K562 (cell line): ENCODE results near the gene GABARAPL2. TPM values are rescaled to one million over a fixed set of nuclear protein-coding genes. Genes with fewer than 3 reads are reported as not detected.

Source experiments
- ATAC-seq: fragments of 200-7000 bp; cut with Tn5 transposase; 3 replicates; pipeline ENCODE4 v1.9.1; 2020; ENCODE audit warnings: moderate library complexity
- BruUV-seq: library from RNA; stranded (reverse); fragments of 400-500 nt; replicated peaks from 2 replicates; lab custom pipeline; 2021; lab: Mats Ljungman, UMichigan
- CTCF ChIA-PET: fragments of 300-600 bp; formaldehyde crosslinking; extraction: SDS; loops from one replicate; lab custom pipeline; 2021; ENCODE audit warnings: low intra/inter-chr PET ratio; lab: Yijun Ruan, JAX
- POLR2A ChIA-PET: fragments of 300-600, 350-650 bp; sonication (Branson Sonifier 250); formaldehyde crosslinking; extraction: SDS; loops from one replicate; lab custom pipeline; 2021; ENCODE audit warnings: antibody characterized with exemption, inconsistent platforms; lab: Yijun Ruan, JAX
- DNase-seq, 4 experiments: peaks; one replicate each; pipeline versions ENCODE4 v3.0.0 to v3.0.0-alpha.2; 2011 to 2018; ENCODE audit warnings: low spot score in 3 of 4, mixed read lengths in 3 of 4; ENCODE audit errors: extremely low read depth in 1 of 4
- FAIRE-seq: peaks from 2 replicates; lab custom pipeline; 2011; peaks lifted over from hg19 to GRCh38; lab: Jason Lieb, UNC
- H2AFZ ChIP-seq: 2 replicates; pipeline ENCODE4 v1.6.0; 2011; ENCODE audit warnings: low read depth, low read length, control low read depth, inconsistent platforms
- H3K27ac ChIP-seq: fragments of 200-600 bp; 3 replicates; pipeline ENCODE4 v1.8.0; 2011; ENCODE audit warnings: low read depth, mild to moderate bottlenecking, control low read depth, inconsistent platforms, low read length, moderate library complexity, mixed read lengths; ENCODE audit errors: extremely low read depth
- H3K27me3 ChIP-seq, 2 experiments: fragments of 300-600 bp in 1 of 2; 2 replicates in 1 of 2; 3 replicates in 1 of 2; pipeline versions ENCODE4 v1.6.0 to v1.8.0; 2011; ENCODE audit warnings: inconsistent platforms in 2 of 2, low read length in 2 of 2, mild to moderate bottlenecking in 1 of 2, mixed read lengths in 1 of 2, moderate library complexity in 1 of 2; ENCODE audit not compliant: control insufficient read depth in 2 of 2, insufficient read depth in 2 of 2
- H3K36me3 ChIP-seq: fragments of 300-600 bp; 3 replicates; pipeline ENCODE4 v1.8.0; 2011; ENCODE audit warnings: mild to moderate bottlenecking, low read length, inconsistent platforms; ENCODE audit not compliant: control insufficient read depth, insufficient read depth
- H3K4me1 ChIP-seq, 2 experiments: fragments of 200-600 bp in 1 of 2; replicated peaks in 1 of 2; 2 replicates in 1 of 2; 3 replicates in 1 of 2; pipeline versions ENCODE4 v1.5.1 to v1.8.0; 2011; ENCODE audit warnings: inconsistent platforms in 2 of 2, low read length in 2 of 2, mild to moderate bottlenecking in 1 of 2, mixed read lengths in 1 of 2, moderate library complexity in 1 of 2; ENCODE audit not compliant: control insufficient read depth in 2 of 2, insufficient read depth in 2 of 2
- H3K4me2 ChIP-seq: 2 replicates; pipeline ENCODE4 v1.6.1; 2011; ENCODE audit warnings: low read length, control low read depth, inconsistent platforms, mixed read lengths; ENCODE audit not compliant: insufficient read depth
- H3K4me3 ChIP-seq: fragments of 200-600 bp; sonication (generic), shearing (Covaris generic); 2 replicates; pipeline ENCODE4 v1.5.1; 2016; ENCODE audit warnings: control low read depth, inconsistent platforms
- H3K79me2 ChIP-seq: fragments of 200-600 bp; 3 replicates; pipeline ENCODE4 v1.8.0; 2011; ENCODE audit warnings: low read length, inconsistent platforms; ENCODE audit not compliant: control insufficient read depth, insufficient read depth
- H3K9ac ChIP-seq, 2 experiments: 2 replicates each; pipeline versions ENCODE4 v1.6.0 to v1.6.1; 2011; ENCODE audit warnings: low read depth in 2 of 2, low read length in 2 of 2, control low read depth in 1 of 2, inconsistent platforms in 1 of 2, mild to moderate bottlenecking in 1 of 2, mixed read lengths in 1 of 2; ENCODE audit not compliant: insufficient read depth in 1 of 2
- H3K9me1 ChIP-seq: one replicate; pipeline ENCODE4 v1.6.0; 2011; ENCODE audit warnings: inconsistent platforms, mild to moderate bottlenecking, low read length, moderate library complexity; ENCODE audit not compliant: control insufficient read depth, insufficient read depth
- H3K9me3 ChIP-seq: replicated peaks from 2 replicates; pipeline ENCODE4 v1.5.1; 2011; ENCODE audit warnings: low read depth, low read length, inconsistent platforms; ENCODE audit not compliant: control insufficient read depth, insufficient read depth
- H4K20me1 ChIP-seq: replicated peaks from 2 replicates; pipeline ENCODE4 v1.6.1; 2011; ENCODE audit warnings: low read length, inconsistent platforms, mixed read lengths; ENCODE audit not compliant: control insufficient read depth, insufficient read depth
- E4F1 ChIP-seq: fragments of 250-450 bp; sonication (Bioruptor Pico); IDR thresholded peaks from 2 replicates; pipeline ENCODE4 v1.5.0; 2021; ENCODE audit warnings: mild to moderate bottlenecking, borderline replicate concordance
- IFI16 ChIP-seq: fragments of 250-450 bp; sonication (Bioruptor Pico); IDR thresholded peaks from 2 replicates; pipeline ENCODE4 v2.1.2; 2022; ENCODE audit warnings: mild to moderate bottlenecking, inconsistent platforms
- KDM5B ChIP-seq: fragments of 200-600 bp; sonication (generic); IDR thresholded peaks from 2 replicates; pipeline ENCODE4 v1.6.1; 2012; ENCODE audit warnings: low read depth, mild to moderate bottlenecking, moderate library complexity, low read length, control low read depth, inconsistent platforms; ENCODE audit not compliant: insufficient replicate concordance
- NCOA4 ChIP-seq: fragments of 450-650 bp; IDR thresholded peaks from 2 replicates; pipeline ENCODE4 v1.6.1; 2018; ENCODE audit warnings: mild to moderate bottlenecking; ENCODE audit not compliant: partially characterized antibody
- SIX5 ChIP-seq, 2 experiments: IDR thresholded peaks; 2 replicates each; pipeline ENCODE4 v1.6.1; 2011; ENCODE audit warnings: low read length in 2 of 2, borderline replicate concordance in 1 of 2, low read depth in 1 of 2, mild to moderate bottlenecking in 1 of 2, moderate library complexity in 1 of 2; ENCODE audit not compliant: insufficient read depth in 1 of 2
- ZNF507 ChIP-seq: conservative IDR thresholded peaks from 2 replicates; pipeline ENCODE4 v1.6.1; 2017; ENCODE audit warnings: missing genetic modification characterization, missing compliant biosample characterization
- ZNF778 ChIP-seq: fragments of 450-650 bp; formaldehyde crosslinking; IDR thresholded peaks from 2 replicates; pipeline ENCODE4 v1.4.0; 2020; ENCODE audit warnings: mild to moderate bottlenecking, moderate library complexity
- WGBS: fragments of 100-300 bp; shearing (Covaris generic); methylation state at CpG from one replicate; pipeline ENCODE4 v1.1.6; 2016; ENCODE audit warnings: low coverage, mixed read lengths; ENCODE audit not compliant: insufficient coverage; ENCODE audit errors: missing lambda C conversion rate; 5-methylcytosine and 5-hydroxymethylcytosine counted together
- in situ Hi-C: fragments of 300-500 bp; cut with MboI; formaldehyde crosslinking; loops from 4 replicates; pipeline ENCODE4 v1.15.0; 2018; ENCODE audit warnings: inconsistent platforms, mixed read lengths
- intact Hi-C: fragments of 100-400 bp; cut with micrococcal nuclease; formaldehyde crosslinking; loops from 2 replicates; pipeline ENCODE4 v1.14.2; 2022
- polyA plus RNA-seq, 8 experiments: library from polyadenylated mRNA; depleted of rRNA in 4 of 8; stranded (reverse) in 5 of 8; unstranded in 3 of 8; fragments of >200 nt; fragmentation: Nextera tagmentation in 2 of 8; fragmentation: Illumina TruSeq in 1 of 8; extraction: Ambion mirVana in 2 of 8; extraction: Trizol in 1 of 8; gene quantifications; 2 replicates each; pipeline versions ENCODE4 v1.2.1 to v1.2.3, GENCODE V29; 2011 to 2014; ENCODE audit warnings: inconsistent platforms in 1 of 8, missing spikeins in 1 of 8
- total RNA-seq, 7 experiments: library from RNA; depleted of rRNA in 6 of 7; stranded (reverse); fragments of >200 nt in 6 of 7; fragmentation: Illumina TruSeq in 2 of 7; extraction: Trizol in 2 of 7; gene quantifications; 2 replicates each; pipeline versions ENCODE4 v1.2.1 to v1.2.3, GENCODE V29; 2011 to 2021; ENCODE audit warnings: low replicate concordance in 1 of 7
- TF ChIP-seq, protein P1 (sequence below), 2 experiments: fragments of 200-800 bp in 1 of 2; sonication (Bioruptor generic) in 1 of 2; sonication (generic) in 1 of 2; formaldehyde crosslinking in 1 of 2; IDR thresholded peaks in 1 of 2; conservative IDR thresholded peaks in 1 of 2; 2 replicates each; pipeline versions ENCODE4 v1.5.0 to v1.6.1; 2016 to 2020; ENCODE audit warnings: missing compliant biosample characterization in 1 of 2, missing genetic modification characterization in 1 of 2, missing genetic modification reagents in 1 of 2

The GABARAPL2 gene
- total and polyA plus RNA-seq, 9 of the 15 experiments (the other 6 are each of a cell fraction or from before 2014, with no cell fraction given), result 42.1 to 288 (median 91.8) TPM

DNA sequence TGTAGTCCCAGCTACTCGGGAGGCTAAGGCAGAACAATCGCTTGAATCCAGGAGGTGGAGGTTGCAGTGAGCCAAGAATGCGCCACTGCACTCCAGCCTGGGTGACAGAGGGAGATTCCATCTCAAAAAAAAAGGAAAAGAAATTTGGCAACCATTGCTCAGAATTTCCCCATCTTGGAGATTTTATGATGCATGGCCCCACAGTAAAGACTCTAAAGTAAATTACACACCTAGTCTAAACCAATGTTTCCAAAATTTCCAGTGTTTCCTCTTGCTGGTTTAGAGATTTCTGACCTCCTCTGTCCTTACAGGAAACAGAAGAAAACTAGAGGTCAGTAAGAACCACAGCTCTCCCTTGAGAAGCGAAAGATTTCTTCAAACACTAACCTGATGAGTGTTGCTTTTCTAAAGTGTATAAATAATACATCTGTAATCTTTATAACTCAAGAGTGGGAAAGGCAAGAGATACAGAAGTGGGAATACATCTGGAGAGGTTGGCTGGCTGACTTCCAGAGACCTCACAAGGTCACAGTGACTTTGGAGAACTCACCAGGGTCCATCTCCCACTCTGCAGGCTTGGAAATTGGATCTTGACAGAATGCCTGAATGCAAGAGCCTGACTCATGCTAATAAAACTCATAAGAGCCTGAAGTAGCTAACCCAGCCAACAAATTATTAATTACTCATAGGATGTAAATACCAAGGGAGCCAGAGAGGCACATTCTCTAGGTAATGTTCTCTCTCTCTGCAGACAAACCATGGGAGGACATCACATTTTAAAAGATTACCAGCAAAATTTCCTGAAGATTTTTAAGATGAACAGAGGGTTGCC, 48.1 kb downstream of the GABARAPL2 start:
- FAIRE-seq (no peak), ATAC-seq (no peak)
- POLR2A ChIA-PET, result no interaction called here

GRCh38 chr16:75615619-75616018, 49.4 kb downstream of the GABARAPL2 start:
- 100% methylated on average over 1 of the region's 2 CpGs for WGBS
- FAIRE-seq (no peak), DNase-seq (no peak), ATAC-seq (no peak)
- ChIA-PET CTCF (no interaction called here), POLR2A (interaction anchor here (0.9 to 1.1 kb wide), 2 partner anchors 16 to 48 kb away, joined by 4 read pairs; no protein-coding TSS in a partner anchor)
- Histone ChIP-seq H4K20me1 (no peaks in the 10 kb centered on the region), H3K9me3 (no peaks in the 10 kb centered on the region), H3K79me2 (no peaks in the 10 kb centered on the region), H3K36me3 (peaks cover 57% of the 10 kb centered on the region), H2AFZ (no peak overlapping the region), H3K4me2 (no peak overlapping the region), H3K4me3 (no peak overlapping the region), H3K9ac (no peak overlapping the region), H3K9me1 (no peaks in the 10 kb centered on the region), H3K27ac (no peak overlapping the region), H3K4me1 (peaks cover 6 to 9% of the 10 kb centered on the region in 2 experiments; a peak in 3 of 5 replicates), H3K27me3 (no peaks in the 10 kb centered on the region)
- in situ Hi-C loops, result no loop called here
- no TSS peak for BruUV-seq
- intact Hi-C loops, result no loop called here
- TF ChIP-seq ZNF507 (tag), result no peak
- no peak for TF ChIP-seq E4F1 (CRISPR knock-in tag)
- no peak for TF ChIP-seq ZNF778 (CRISPR knock-in tag)
- TF ChIP-seq NCOA4, result no peak
- TF ChIP-seq, protein P1, sequence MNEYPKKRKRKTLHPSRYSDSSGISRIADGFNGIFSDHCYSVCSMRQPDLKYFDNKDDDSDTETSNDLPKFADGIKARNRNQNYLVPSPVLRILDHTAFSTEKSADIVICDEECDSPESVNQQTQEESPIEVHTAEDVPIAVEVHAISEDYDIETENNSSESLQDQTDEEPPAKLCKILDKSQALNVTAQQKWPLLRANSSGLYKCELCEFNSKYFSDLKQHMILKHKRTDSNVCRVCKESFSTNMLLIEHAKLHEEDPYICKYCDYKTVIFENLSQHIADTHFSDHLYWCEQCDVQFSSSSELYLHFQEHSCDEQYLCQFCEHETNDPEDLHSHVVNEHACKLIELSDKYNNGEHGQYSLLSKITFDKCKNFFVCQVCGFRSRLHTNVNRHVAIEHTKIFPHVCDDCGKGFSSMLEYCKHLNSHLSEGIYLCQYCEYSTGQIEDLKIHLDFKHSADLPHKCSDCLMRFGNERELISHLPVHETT (CRISPR knock-in tag; conservative IDR thresholded peaks at IDR 0.05 in 1 of 2, IDR thresholded peaks at IDR 0.05 in 1 of 2), result no peak
- no peak for TF ChIP-seq KDM5B

More for the DNA sequence above, 48.1 kb downstream of the GABARAPL2 start:
- Histone ChIP-seq H3K4me1 (no peaks in the 10 kb centered on the region), H3K4me2 (no peak overlapping the region), H3K27me3 (no peaks in the 10 kb centered on the region), H3K27ac (no peak overlapping the region), H3K9ac (no peak overlapping the region), H3K4me3 (no peak overlapping the region), H3K9me3 (no peaks in the 10 kb centered on the region), H2AFZ (no peak overlapping the region), H4K20me1 (no peaks in the 10 kb centered on the region)
- WGBS, result 100% methylated on average over 4 of the region's 4 CpGs
- in situ Hi-C loops, result no loop called here
- BruUV-seq, result no TSS peak
- DNase-seq, result no peak
- no peak for TF ChIP-seq SIX5 (IDR thresholded peaks at IDR 0.05; ENCODE audit: borderline replicate concordance in 1 of 2, insufficient read depth in 1 of 2, low read depth in 1 of 2, low read length in 2 of 2)
- no peak for TF ChIP-seq IFI16 (CRISPR knock-in tag)
- TF ChIP-seq, all 486 proteins: peak for 0
- H3K79me2 ChIP-seq, result no peaks in the 10 kb centered on the region
- no peaks in the 10 kb centered on the region for H3K9me1 ChIP-seq
- CTCF ChIA-PET, result no interaction called here
- intact Hi-C loops, result no loop called here
- H3K36me3 ChIP-seq, result peaks cover 51% of the 10 kb centered on the region; the same call in 2 of the 3 replicates
